SU-DHL-6 (cell line): Measurements from ENCODE around the gene MNT.

Experiments
- H2AFZ ChIP-seq: fragments of 200-600 bp; sonication (generic); 2 replicates; pipeline ENCODE4 v1.6.1; 2014; ENCODE audit warnings: low read depth, mild to moderate bottlenecking, moderate library complexity, mixed read lengths, antibody characterized with exemption, low read length; ENCODE audit not compliant: severe bottlenecking
- H3F3A ChIP-seq: fragments of 200-600 bp; shearing (Covaris generic); 2 replicates; pipeline ENCODE4 v1.6.0; 2016; ENCODE audit warnings: antibody characterized with exemption, mild to moderate bottlenecking; ENCODE audit not compliant: insufficient read depth
- H3K27ac ChIP-seq: fragments of 200-600 bp; sonication (generic); 2 replicates; pipeline ENCODE4 v1.5.1; 2016; ENCODE audit warnings: low read depth, mild to moderate bottlenecking, low read length, moderate library complexity, mixed read lengths
- H3K27me3 ChIP-seq: fragments of 200-600 bp; sonication (generic), shearing (Covaris generic); 2 replicates; pipeline ENCODE4 v1.6.0; 2014; ENCODE audit warnings: mild to moderate bottlenecking, low read length
- H3K36me3 ChIP-seq: fragments of 200-600 bp; sonication (generic); 2 replicates; pipeline ENCODE4 v1.6.1; 2014; ENCODE audit warnings: mild to moderate bottlenecking, low read length, mixed read lengths
- H3K4me2 ChIP-seq: fragments of 300-600, 200-600 bp; shearing (Covaris generic), sonication (generic); 2 replicates; pipeline ENCODE4 v1.6.0; 2014; ENCODE audit warnings: low read length, low read depth, mild to moderate bottlenecking; ENCODE audit not compliant: poor library complexity, severe bottlenecking
- H3K4me3 ChIP-seq: fragments of 200-600 bp; sonication (generic); 2 replicates; pipeline ENCODE4 v1.5.1; 2014; ENCODE audit warnings: antibody characterized with exemption, low read length, mild to moderate bottlenecking, mixed read lengths; ENCODE audit not compliant: insufficient read depth, poor library complexity, severe bottlenecking
- H3K79me2 ChIP-seq: fragments of 200-600 bp; sonication (generic); 2 replicates; pipeline ENCODE4 v1.6.1; 2014; ENCODE audit warnings: mild to moderate bottlenecking, low read length, moderate library complexity; ENCODE audit not compliant: insufficient read depth
- H3K9ac ChIP-seq: fragments of 200-600 bp; sonication (generic); 2 replicates; pipeline ENCODE4 v1.7.0; 2014; ENCODE audit warnings: mild to moderate bottlenecking, low read length
- H3K9me2 ChIP-seq: fragments of 200-600 bp; sonication (generic); replicated peaks from 2 replicates; pipeline ENCODE4 v1.6.1; 2014; ENCODE audit warnings: low read length; ENCODE audit not compliant: insufficient read depth
- H3K9me3 ChIP-seq: fragments of 200-600 bp; sonication (generic); 2 replicates; pipeline ENCODE4 v1.6.1; 2014; ENCODE audit warnings: low read length, mixed read lengths; ENCODE audit not compliant: insufficient read depth
- H4K20me1 ChIP-seq: fragments of 200-600 bp; sonication (generic); 2 replicates; pipeline ENCODE4 v1.6.1; 2014; ENCODE audit warnings: low read depth, mild to moderate bottlenecking, antibody characterized with exemption, low read length, moderate library complexity, mixed read lengths
- CTCF ChIP-seq: fragments of 200-600 bp; sonication (generic); IDR thresholded peaks from one replicate; pipeline ENCODE4 v1.5.1; 2017; ENCODE audit warnings: antibody characterized with exemption, mild to moderate bottlenecking, low read length, moderate library complexity; ENCODE audit not compliant: insufficient read depth, poor library complexity, severe bottlenecking
- EZH2phosphoT487 ChIP-seq: fragments of 200-600 bp; sonication (generic), shearing (Covaris generic); conservative IDR thresholded peaks from 2 replicates; pipeline ENCODE4 v1.6.1; 2018; ENCODE audit warnings: mild to moderate bottlenecking, antibody characterized with exemption, low read length, moderate library complexity, mixed read lengths

MNT gene

GRCh38 chr17:2357931-2358434 lies 42.9 kb downstream of the MNT start:
- H4K20me1 ChIP-seq = no peaks in the 10 kb centered on the region
- H3K9me3 ChIP-seq = no peaks in the 10 kb centered on the region
- H3K27me3 ChIP-seq = no peaks in the 10 kb centered on the region
- H3K9me2 ChIP-seq = no peaks in the 10 kb centered on the region
- no peak for TF ChIP-seq CTCF
- no peaks in the 10 kb centered on the region for H3F3A ChIP-seq
- no peak overlapping the region for H3K4me2 ChIP-seq
- no peak overlapping the region for H3K27ac ChIP-seq
- no peak overlapping the region for H2AFZ ChIP-seq
- H3K36me3 ChIP-seq = no peaks in the 10 kb centered on the region
- no peaks in the 10 kb centered on the region for H3K79me2 ChIP-seq
- no peak overlapping the region for H3K4me3 ChIP-seq
- no peak overlapping the region for H3K9ac ChIP-seq

GRCh38 chr17:2357237-2357636 lies 43.6 kb downstream of the MNT start:
- H4K20me1 ChIP-seq = no peaks in the 10 kb centered on the region

GRCh38 chr17:2354311-2354710 lies 46.5 kb downstream of the MNT start:
- no peaks in the 10 kb centered on the region for H3K9me3 ChIP-seq
- no peak overlapping the region for H3K27ac ChIP-seq
- no peak for TF ChIP-seq CTCF
- no peaks in the 10 kb centered on the region for H3K9me2 ChIP-seq
- no peaks in the 10 kb centered on the region for H3K79me2 ChIP-seq
- no peak overlapping the region for H3K4me3 ChIP-seq
- H3K4me2 ChIP-seq = no peak overlapping the region
- no peak overlapping the region for H3K9ac ChIP-seq
- no peaks in the 10 kb centered on the region for H3K27me3 ChIP-seq
- no peak overlapping the region for H2AFZ ChIP-seq
- H3K36me3 ChIP-seq = no peaks in the 10 kb centered on the region
- H3F3A ChIP-seq = no peaks in the 10 kb centered on the region
- H4K20me1 ChIP-seq = no peaks in the 10 kb centered on the region

More at GRCh38 chr17:2357237-2357636, 43.6 kb downstream of the MNT start:
- no peak overlapping the region for H3K9ac ChIP-seq
- no peaks in the 10 kb centered on the region for H3F3A ChIP-seq
- H3K36me3 ChIP-seq = no peaks in the 10 kb centered on the region
- TF ChIP-seq EZH2phosphoT487 = no peak
- TF ChIP-seq CTCF = no peak
- H3K79me2 ChIP-seq = no peaks in the 10 kb centered on the region
- H2AFZ ChIP-seq = no peak overlapping the region
- no peaks in the 10 kb centered on the region for H3K9me3 ChIP-seq
- no peak overlapping the region for H3K4me2 ChIP-seq
- H3K27me3 ChIP-seq = no peaks in the 10 kb centered on the region
- no peak overlapping the region for H3K4me3 ChIP-seq
- H3K27ac ChIP-seq = no peak overlapping the region
- no peaks in the 10 kb centered on the region for H3K9me2 ChIP-seq
